Erythroblast (primary cell): ENCODE data around the gene C14orf180.

ENCODE experiments used
- GATA1 ChIP-seq: IDR thresholded peaks from 2 replicates; pipeline ENCODE4 v1.6.1; 2011; ENCODE audit warnings: low read depth, mild to moderate bottlenecking, control low read depth, low read length, moderate library complexity
- POLR2A ChIP-seq: IDR thresholded peaks from 2 replicates; pipeline ENCODE4 v1.6.1; 2011; ENCODE audit warnings: mild to moderate bottlenecking, low read length

GRCh38 chr14:104624939-104625338 lies 45.4 kb downstream of the C14orf180 start:
- TF ChIP-seq POLR2A (no peak), GATA1 (no peak)
